Tibial nerve (tissue), 4 donors: Measurements from ENCODE around the gene WDR45B. TPM values are rescaled to one million over a fixed set of nuclear protein-coding genes. Genes with fewer than 3 reads are reported as not detected.

Experiments
- DNase-seq, 2 donors: peaks; one replicate each; pipeline ENCODE4 v3.0.0-alpha.2; 2019; ENCODE audit warnings: low spot score in 2 of 2
- H3K27ac ChIP-seq, 4 donors: fragments of 200-600 bp; sonication (generic) in 3 of 4; one replicate each; pipeline ENCODE4 v1.5.1; 2017 to 2019; ENCODE audit warnings: mild to moderate bottlenecking in 1 of 4
- H3K27me3 ChIP-seq, 2 donors: fragments of 200-600 bp; sonication (generic) in 1 of 2; one replicate each; pipeline versions ENCODE4 v1.5.1 to v1.6.0; 2017 to 2019
- H3K36me3 ChIP-seq, 3 donors: fragments of 200-600 bp; sonication (generic); one replicate each; pipeline ENCODE4 v1.5.1; 2018 to 2019
- H3K4me1 ChIP-seq, 4 donors: fragments of 200-600 bp; sonication (generic) in 3 of 4; one replicate each; pipeline ENCODE4 v1.5.1; 2017 to 2019
- H3K4me3 ChIP-seq, 4 donors: fragments of 200-600 bp; sonication (generic) in 3 of 4; one replicate each; pipeline ENCODE4 v1.5.1; 2017 to 2019; ENCODE audit warnings: mild to moderate bottlenecking in 1 of 4, moderate library complexity in 1 of 4
- H3K9me3 ChIP-seq, 4 donors: fragments of 200-600 bp; sonication (generic) in 3 of 4; one replicate each; pipeline ENCODE4 v1.5.1; 2017 to 2019
- EP300 ChIP-seq, 2 donors: sonication (generic); formaldehyde crosslinking; IDR thresholded peaks; one replicate each; pipeline ENCODE4 v1.6.1; 2017; ENCODE audit warnings: antibody characterized with exemption in 2 of 2, mild to moderate bottlenecking in 1 of 2
- POLR2A ChIP-seq, 2 donors: fragments of 450-650 bp; IDR thresholded peaks; one replicate each; pipeline ENCODE4 v1.6.1; 2017; ENCODE audit warnings: antibody characterized with exemption in 2 of 2, mild to moderate bottlenecking in 2 of 2, moderate library complexity in 2 of 2
- WGBS, 2 donors: methylation state at CpG; one replicate each; pipeline ENCODE4 v1.1.5; 2018; 5-methylcytosine and 5-hydroxymethylcytosine counted together
- total RNA-seq, 4 donors: library from RNA; depleted of rRNA; stranded (reverse); fragments of >200 nt; gene quantifications; one replicate each; pipeline ENCODE4 v1.1.0, GENCODE V29; 2016
- TF ChIP-seq, protein P1 (sequence below), 5 experiments: fragments of 200-600 bp in 3 of 5; fragments of 450-650 bp in 2 of 5; sonication (generic) in 3 of 5; IDR thresholded peaks; one replicate each; pipeline ENCODE4 v1.5.1; 2016 to 2019; ENCODE audit warnings: antibody characterized with exemption in 5 of 5, mild to moderate bottlenecking in 3 of 5, moderate library complexity in 2 of 5

Gene WDR45B
- total RNA-seq, 4 donors from 2014 or later = 64.9 to 114 (median 88.5) TPM

GRCh38 chr17:82650723-82651122 lies 2.5 kb upstream of the WDR45B start:
- no peak for DNase-seq
- no peaks in the 10 kb centered on the region for H3K9me3 ChIP-seq
- H3K4me1 ChIP-seq = peaks cover 0 to 22% (median 16%) of the 10 kb centered on the region in 4 donors
- H3K27ac ChIP-seq = peak overlapping the region in 1 of 4 donors; percentile 24
- no peaks in the 10 kb centered on the region for H3K27me3 ChIP-seq
- TF ChIP-seq EP300 (IDR thresholded peaks at IDR 0.05) = no peak
- TF ChIP-seq POLR2A (IDR thresholded peaks at IDR 0.05) = no peak
- TF ChIP-seq, protein P1, sequence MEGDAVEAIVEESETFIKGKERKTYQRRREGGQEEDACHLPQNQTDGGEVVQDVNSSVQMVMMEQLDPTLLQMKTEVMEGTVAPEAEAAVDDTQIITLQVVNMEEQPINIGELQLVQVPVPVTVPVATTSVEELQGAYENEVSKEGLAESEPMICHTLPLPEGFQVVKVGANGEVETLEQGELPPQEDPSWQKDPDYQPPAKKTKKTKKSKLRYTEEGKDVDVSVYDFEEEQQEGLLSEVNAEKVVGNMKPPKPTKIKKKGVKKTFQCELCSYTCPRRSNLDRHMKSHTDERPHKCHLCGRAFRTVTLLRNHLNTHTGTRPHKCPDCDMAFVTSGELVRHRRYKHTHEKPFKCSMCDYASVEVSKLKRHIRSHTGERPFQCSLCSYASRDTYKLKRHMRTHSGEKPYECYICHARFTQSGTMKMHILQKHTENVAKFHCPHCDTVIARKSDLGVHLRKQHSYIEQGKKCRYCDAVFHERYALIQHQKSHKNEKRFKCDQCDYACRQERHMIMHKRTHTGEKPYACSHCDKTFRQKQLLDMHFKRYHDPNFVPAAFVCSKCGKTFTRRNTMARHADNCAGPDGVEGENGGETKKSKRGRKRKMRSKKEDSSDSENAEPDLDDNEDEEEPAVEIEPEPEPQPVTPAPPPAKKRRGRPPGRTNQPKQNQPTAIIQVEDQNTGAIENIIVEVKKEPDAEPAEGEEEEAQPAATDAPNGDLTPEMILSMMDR (IDR thresholded peaks at IDR 0.05) = no peak
- H3K36me3 ChIP-seq = peaks cover 0 to 23% (median 0%) of the 10 kb centered on the region in 3 donors
- no peak overlapping the region for H3K4me3 ChIP-seq
- WGBS, 2 donors = 74 to 83% methylated on average over 8 to 10 of the region's 10 CpGs

DNA sequence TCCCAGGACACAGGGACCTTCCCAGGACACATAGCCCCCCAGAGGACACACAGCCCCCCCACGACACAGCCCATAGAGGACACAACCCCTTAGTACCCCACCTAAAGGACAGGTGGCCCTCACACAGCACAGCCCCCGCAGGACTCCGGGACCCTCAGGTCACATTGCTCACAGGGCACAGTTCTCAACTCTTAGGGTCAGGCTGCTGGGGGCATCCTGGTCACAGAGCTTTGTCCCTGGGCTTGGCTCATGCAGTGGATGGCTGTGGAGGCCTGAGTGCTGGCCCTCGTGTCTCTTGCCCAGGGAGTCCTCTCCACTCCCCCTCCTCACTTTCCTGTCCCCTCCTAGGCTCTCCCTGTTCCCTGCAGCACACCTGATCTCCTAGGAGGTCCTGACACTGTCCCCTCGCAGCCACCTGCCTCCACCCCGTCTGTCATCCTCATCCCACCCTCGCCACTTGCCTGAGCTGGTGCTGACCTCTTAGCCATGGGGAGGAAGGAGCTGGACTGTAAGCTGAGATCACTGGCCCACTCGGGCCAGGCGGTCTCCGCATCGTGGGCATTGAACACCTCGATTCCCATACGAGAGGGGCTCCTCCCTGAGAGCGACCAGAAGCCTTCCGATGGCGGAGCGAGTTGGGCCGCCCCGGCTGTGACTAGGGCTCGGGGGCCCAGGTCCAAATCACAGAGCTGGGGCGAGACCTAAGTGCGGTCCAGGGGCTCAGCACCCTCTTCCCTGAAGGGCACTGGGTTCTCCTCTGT lies 1.4 kb upstream of the WDR45B start:
- peak overlapping the region in 3 of 4 donors; percentile 78 to 90 (median 85) for H3K27ac ChIP-seq
- DNase-seq = no peak
- peaks cover 0 to 13% (median 0%) of the 10 kb centered on the region in 3 donors for H3K36me3 ChIP-seq
- peaks cover 0 to 28% (median 19%) of the 10 kb centered on the region in 4 donors for H3K4me1 ChIP-seq
- TF ChIP-seq, protein P1 (IDR thresholded peaks at IDR 0.05) = no peak
- TF ChIP-seq POLR2A (IDR thresholded peaks at IDR 0.05) (no peak), EP300 (IDR thresholded peaks at IDR 0.05) (no peak)
- H3K27me3 ChIP-seq = no peaks in the 10 kb centered on the region
- no peaks in the 10 kb centered on the region for H3K9me3 ChIP-seq
- WGBS, 2 donors = 82 to 84% methylated on average over 20 to 22 of the region's 22 CpGs
- H3K4me3 ChIP-seq = no peak overlapping the region

DNA sequence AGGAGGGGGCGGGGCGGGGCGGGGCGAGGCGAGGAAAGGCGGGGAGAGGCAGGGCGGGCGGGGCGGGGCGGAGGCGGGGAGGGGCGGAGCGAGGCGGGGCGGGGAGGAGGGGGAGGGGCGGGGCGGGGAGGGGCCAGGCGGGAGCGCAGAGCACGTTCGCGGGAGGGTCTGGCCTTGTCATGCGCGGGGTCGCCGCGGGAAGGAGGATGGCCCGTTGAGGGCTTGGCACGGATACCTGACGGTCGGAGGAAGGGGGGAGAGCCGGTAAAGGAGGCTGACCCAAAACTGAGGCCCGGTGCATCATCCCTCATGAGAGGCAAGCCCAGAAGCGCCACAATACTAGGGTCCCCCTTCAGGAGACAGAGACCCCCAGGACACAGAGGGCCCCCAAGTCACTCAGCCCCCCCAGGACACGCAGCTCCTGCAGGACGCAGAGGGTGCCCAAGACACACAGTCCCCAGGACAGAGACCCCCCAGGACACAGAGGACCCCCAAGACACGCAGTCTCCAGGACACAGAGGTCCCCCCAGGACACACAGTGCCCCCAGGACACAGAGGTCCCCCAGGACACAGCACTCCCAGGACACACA lies 593 bp upstream of the WDR45B start:
- DNase-seq = peak in 1 of 2 donors; percentile 34
- H3K27ac ChIP-seq = peak overlapping the region; percentile 74 to 90 (median 82)
- TF ChIP-seq EP300 (IDR thresholded peaks at IDR 0.05) (no peak), POLR2A (IDR thresholded peaks at IDR 0.05) (no peak)
- TF ChIP-seq, protein P1 (IDR thresholded peaks at IDR 0.05) = no peak
- H3K27me3 ChIP-seq = no peaks in the 10 kb centered on the region
- peak overlapping the region; percentile 20 to 53 (median 31) for H3K4me3 ChIP-seq
- 0 to 4% methylated on average over 13 to 22 of the region's 37 CpGs for WGBS, 2 donors
- H3K4me1 ChIP-seq = peaks cover 0 to 32% (median 19%) of the 10 kb centered on the region in 4 donors
- H3K36me3 ChIP-seq = peaks cover 0 to 12% (median 0%) of the 10 kb centered on the region in 3 donors
- no peaks in the 10 kb centered on the region for H3K9me3 ChIP-seq

GRCh38 chr17:82647593-82648164 lies 565 bp downstream of the WDR45B start:
- Histone ChIP-seq H3K27ac (peak overlapping the region; percentile 98 to 100 (median 99)), H3K27me3 (no peaks in the 10 kb centered on the region), H3K9me3 (no peaks in the 10 kb centered on the region), H3K4me3 (peak overlapping the region; percentile 83 to 100 (median 93)), H3K36me3 (peaks cover 0 to 19% (median 0%) of the 10 kb centered on the region in 3 donors), H3K4me1 (peaks cover 0 to 43% (median 19%) of the 10 kb centered on the region in 4 donors)
- DNase-seq = no peak
- TF ChIP-seq, protein P1 (IDR thresholded peaks at IDR 0.05) = peak in 1 of 5 experiments; percentile 21
- TF ChIP-seq EP300 (IDR thresholded peaks at IDR 0.05) = no peak
- no peak for TF ChIP-seq POLR2A (IDR thresholded peaks at IDR 0.05)
- 0% methylated on average over 12 to 45 of the region's 54 CpGs for WGBS, 2 donors
